GM23338 (cell line): Measurements from ENCODE around the gene ACAP1.

ENCODE experiments used
- EZH2 ChIP-seq: fragments of 200-600 bp; sonication (generic); IDR thresholded peaks from one replicate; pipeline ENCODE4 v1.8.0; 2017; ENCODE audit warnings: antibody characterized with exemption, mild to moderate bottlenecking, low read depth; ENCODE audit not compliant: unreplicated experiment
- TF ChIP-seq, protein P1 (sequence below), 2 experiments: fragments of 200-600 bp in 1 of 2; sonication (generic) in 1 of 2; conservative IDR thresholded peaks; 2 replicates each; pipeline versions ENCODE4 v1.5.1 to v1.6.1; 2016 to 2017; ENCODE audit warnings: antibody characterized with exemption in 2 of 2, low read depth in 2 of 2, mild to moderate bottlenecking in 2 of 2, moderate library complexity in 1 of 2

DNA sequence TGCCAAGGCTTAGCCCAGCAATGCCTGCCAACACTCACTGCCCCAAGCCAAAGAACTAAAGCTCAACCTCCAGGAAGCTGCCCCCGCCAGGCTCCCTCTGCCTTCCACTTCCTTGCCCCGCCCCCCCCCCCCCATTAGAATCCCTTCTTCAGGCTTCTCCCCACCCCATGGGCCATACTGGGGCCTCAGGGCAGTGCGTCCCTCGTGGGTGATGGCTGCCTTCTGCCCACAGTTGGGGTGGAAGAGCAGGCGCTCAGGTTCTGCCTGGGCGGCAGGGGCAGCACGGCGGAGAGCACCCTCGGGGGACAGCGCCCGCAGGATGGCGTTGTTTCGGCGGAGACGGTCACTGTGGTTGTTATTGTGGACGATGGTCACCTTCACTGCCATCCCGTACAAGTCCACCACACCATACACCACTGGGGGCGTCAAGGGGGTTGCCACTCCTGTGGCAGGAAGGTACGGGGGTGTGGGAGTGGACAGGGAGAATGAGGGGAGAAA, 11.2 kb upstream of the ACAP1 start:
- TF ChIP-seq, protein P1, sequence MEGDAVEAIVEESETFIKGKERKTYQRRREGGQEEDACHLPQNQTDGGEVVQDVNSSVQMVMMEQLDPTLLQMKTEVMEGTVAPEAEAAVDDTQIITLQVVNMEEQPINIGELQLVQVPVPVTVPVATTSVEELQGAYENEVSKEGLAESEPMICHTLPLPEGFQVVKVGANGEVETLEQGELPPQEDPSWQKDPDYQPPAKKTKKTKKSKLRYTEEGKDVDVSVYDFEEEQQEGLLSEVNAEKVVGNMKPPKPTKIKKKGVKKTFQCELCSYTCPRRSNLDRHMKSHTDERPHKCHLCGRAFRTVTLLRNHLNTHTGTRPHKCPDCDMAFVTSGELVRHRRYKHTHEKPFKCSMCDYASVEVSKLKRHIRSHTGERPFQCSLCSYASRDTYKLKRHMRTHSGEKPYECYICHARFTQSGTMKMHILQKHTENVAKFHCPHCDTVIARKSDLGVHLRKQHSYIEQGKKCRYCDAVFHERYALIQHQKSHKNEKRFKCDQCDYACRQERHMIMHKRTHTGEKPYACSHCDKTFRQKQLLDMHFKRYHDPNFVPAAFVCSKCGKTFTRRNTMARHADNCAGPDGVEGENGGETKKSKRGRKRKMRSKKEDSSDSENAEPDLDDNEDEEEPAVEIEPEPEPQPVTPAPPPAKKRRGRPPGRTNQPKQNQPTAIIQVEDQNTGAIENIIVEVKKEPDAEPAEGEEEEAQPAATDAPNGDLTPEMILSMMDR (conservative IDR thresholded peaks at IDR 0.05; ENCODE audit: low read depth in 2 of 2) = no peak
- no peak for TF ChIP-seq EZH2
